ENCODE data around the gene BAX.
"Not testable (repeated sequence)": the region's sequence is repeated elsewhere in the genome, so short reads cannot be mapped to it uniquely, and the experiment has no call there.

Gene BAX

GRCh38 chr19:48954595-48955307 is at the start of gene BAX:
BAX (plus strand) TSS chr19:48954875; CDS start chr19:48954929, 54 bp downstream.
- TF ChIP-seq, protein P1, sequence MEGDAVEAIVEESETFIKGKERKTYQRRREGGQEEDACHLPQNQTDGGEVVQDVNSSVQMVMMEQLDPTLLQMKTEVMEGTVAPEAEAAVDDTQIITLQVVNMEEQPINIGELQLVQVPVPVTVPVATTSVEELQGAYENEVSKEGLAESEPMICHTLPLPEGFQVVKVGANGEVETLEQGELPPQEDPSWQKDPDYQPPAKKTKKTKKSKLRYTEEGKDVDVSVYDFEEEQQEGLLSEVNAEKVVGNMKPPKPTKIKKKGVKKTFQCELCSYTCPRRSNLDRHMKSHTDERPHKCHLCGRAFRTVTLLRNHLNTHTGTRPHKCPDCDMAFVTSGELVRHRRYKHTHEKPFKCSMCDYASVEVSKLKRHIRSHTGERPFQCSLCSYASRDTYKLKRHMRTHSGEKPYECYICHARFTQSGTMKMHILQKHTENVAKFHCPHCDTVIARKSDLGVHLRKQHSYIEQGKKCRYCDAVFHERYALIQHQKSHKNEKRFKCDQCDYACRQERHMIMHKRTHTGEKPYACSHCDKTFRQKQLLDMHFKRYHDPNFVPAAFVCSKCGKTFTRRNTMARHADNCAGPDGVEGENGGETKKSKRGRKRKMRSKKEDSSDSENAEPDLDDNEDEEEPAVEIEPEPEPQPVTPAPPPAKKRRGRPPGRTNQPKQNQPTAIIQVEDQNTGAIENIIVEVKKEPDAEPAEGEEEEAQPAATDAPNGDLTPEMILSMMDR (IDR thresholded peaks at IDR 0.05; ENCODE audit: insufficient read depth, low read depth, low read length, missing control alignments): no peak
- H3K4me3 ChIP-seq (ENCODE audit: low read depth, low read length): peak within 1 kb of the TSS; percentile 96
- DNase-seq (ENCODE audit: low read depth): peak; percentile 99

DNA sequence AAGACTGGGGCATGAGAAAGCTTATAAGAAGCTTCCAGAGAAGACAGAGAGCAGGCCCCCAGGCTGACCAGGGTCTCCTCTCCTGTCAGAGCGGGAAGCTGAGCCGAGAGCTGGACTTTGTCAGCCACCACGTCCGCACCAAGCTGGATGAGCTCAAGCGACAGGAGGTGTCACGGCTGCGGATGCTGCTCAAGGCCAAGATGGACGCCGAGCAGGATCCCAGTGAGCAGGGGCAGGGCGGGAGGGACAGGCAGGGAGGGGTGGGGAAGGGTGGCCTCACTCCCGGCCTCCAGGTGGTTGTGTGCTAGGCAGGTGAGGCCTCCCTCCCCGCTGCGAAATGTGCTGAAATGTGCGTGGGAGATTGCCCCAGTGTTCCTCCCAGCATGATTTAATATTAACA is 49.0 kb upstream of the BAX start:
- TF ChIP-seq, protein P1 (IDR thresholded peaks at IDR 0.05; ENCODE audit: insufficient read depth, low read depth, low read length, missing control alignments): no peak
- no peak overlapping the region for H3K4me3 ChIP-seq (ENCODE audit: low read depth, low read length)
- no peak for DNase-seq (ENCODE audit: low read depth)

GRCh38 chr19:48906324-48906723 is 48.4 kb upstream of the BAX start:
- TF ChIP-seq, protein P1 (IDR thresholded peaks at IDR 0.05; ENCODE audit: insufficient read depth, low read depth, low read length, missing control alignments): no peak
- H3K4me3 ChIP-seq (ENCODE audit: low read depth, low read length): no peak overlapping the region
- DNase-seq (ENCODE audit: low read depth): no peak

DNA sequence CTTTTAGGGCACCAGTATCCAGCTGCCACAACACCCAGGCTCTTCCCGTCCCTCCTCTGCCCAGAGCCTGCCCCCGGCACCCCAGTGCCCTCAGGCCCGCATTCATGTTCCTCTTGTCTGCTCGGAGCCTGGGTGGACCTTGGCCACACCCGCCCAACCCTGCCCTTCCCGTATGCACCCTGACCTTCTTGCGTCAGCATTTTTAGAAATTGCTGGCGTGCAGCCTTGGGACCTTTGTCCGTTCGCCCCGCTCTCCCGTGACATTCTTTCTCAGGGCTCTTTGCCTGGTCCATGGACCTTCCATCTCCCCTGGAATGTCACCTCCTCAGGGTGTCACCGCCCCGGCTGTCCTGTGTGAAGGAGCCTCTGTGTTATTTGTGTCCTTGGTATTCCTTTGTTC is 47.0 kb upstream of the BAX start:
- DNase-seq (ENCODE audit: low read depth): no peak
- H3K4me3 ChIP-seq (ENCODE audit: low read depth, low read length): no peak overlapping the region
- TF ChIP-seq, protein P1 (IDR thresholded peaks at IDR 0.05; ENCODE audit: insufficient read depth, low read depth, low read length, missing control alignments): no peak

DNA sequence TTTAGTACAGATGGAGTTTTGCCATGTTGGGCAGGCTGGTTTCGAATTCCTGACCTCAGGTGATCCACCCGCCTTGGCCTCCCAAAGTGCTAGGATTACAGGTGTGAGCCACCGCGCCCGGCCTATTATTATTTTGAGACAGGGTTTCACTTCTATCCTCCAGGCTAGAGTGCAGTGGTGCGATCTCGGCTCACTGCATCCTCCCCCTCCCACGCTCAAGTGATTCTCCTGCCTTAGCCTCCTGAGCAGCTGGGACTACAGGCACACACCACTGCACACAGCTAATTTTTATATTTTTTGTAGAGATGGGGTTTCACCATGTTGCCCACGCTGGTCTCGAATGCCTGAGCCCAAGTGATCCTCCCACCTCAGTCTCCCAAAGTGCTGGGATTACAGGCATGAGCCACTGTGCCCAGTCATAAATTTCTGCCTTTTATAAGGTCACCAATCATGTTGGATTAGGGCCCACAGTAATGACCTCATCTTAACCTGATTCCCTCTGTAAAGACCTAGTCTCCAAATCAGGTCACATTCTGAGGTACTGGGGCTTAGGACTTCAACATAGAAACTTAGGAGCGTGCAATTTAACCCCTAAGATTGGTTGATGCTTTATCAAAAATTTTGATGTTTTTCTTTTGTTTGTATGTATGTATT is 45.1 kb upstream of the BAX start:
- DNase-seq (ENCODE audit: low read depth): peak; percentile 60

DNA sequence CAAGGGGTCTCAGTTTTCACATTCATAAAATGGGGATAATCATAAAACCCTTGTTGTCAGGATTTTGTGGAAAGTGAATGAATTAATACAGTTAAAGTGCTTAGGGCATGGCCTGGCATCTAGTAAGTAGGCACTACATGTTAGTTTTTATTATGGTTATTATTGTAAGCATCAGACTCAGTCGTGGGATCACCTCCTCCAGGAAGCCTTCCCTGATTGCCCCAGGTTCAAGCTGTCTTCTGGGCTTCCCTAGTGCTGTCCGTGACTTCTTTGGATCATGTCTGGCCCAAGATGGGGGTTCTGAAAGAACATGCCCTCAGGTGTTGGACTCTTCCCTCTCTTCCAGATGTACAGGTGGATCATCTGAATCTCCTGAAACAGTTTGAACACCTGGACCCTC is 43.9 kb upstream of the BAX start:
- TF ChIP-seq, protein P1 (IDR thresholded peaks at IDR 0.05; ENCODE audit: insufficient read depth, low read depth, low read length, missing control alignments): no peak
- DNase-seq (ENCODE audit: low read depth): no peak
- H3K4me3 ChIP-seq (ENCODE audit: low read depth, low read length): no peak overlapping the region

More for the DNA sequence above, 45.1 kb upstream of the BAX start:
- H3K4me3 ChIP-seq (ENCODE audit: low read depth, low read length): not testable (repeated sequence)

GRCh38 chr19:48913114-48913889 is 41.4 kb upstream of the BAX start:
- TF ChIP-seq, protein P1 (IDR thresholded peaks at IDR 0.05; ENCODE audit: insufficient read depth, low read depth, low read length, missing control alignments): no peak
- no peak for DNase-seq (ENCODE audit: low read depth)
- no peak overlapping the region for H3K4me3 ChIP-seq (ENCODE audit: low read depth, low read length)
